Measurements from ENCODE around the gene PHLDB2.

DNA sequence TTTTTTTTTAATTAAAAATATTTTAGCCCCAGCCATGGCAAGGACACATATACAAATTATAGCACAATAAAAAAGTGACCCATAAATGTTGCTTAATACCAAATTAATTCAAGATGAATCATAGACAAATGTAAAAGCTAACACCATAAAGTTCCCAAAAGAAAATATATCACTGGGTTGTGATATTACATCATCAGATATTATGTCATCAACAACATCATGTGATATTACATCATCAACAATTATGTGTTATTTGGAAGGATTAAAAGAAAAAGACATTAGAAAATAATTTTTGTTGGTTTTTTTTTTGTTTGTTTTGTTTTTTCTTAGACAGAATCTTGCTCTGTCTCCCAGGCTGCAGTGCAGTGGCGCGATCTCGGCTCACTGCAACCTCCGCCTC is 85.3 kb downstream of the PHLDB2 start:
- TF ChIP-seq, protein P1, sequence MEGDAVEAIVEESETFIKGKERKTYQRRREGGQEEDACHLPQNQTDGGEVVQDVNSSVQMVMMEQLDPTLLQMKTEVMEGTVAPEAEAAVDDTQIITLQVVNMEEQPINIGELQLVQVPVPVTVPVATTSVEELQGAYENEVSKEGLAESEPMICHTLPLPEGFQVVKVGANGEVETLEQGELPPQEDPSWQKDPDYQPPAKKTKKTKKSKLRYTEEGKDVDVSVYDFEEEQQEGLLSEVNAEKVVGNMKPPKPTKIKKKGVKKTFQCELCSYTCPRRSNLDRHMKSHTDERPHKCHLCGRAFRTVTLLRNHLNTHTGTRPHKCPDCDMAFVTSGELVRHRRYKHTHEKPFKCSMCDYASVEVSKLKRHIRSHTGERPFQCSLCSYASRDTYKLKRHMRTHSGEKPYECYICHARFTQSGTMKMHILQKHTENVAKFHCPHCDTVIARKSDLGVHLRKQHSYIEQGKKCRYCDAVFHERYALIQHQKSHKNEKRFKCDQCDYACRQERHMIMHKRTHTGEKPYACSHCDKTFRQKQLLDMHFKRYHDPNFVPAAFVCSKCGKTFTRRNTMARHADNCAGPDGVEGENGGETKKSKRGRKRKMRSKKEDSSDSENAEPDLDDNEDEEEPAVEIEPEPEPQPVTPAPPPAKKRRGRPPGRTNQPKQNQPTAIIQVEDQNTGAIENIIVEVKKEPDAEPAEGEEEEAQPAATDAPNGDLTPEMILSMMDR (IDR thresholded peaks at IDR 0.05) = no peak
- TF ChIP-seq POLR2A (IDR thresholded peaks at IDR 0.05) = no peak

Measured in lower leg skin (tissue), 3 donors.